ENCODE data around the gene PDE8A. TPM values are rescaled to one million over a fixed set of nuclear protein-coding genes. Genes with fewer than 3 reads are reported as not detected.
A peak's percentile ranks its signal among the peaks of the same experiment; 100 is the strongest.

Gene PDE8A
- total RNA-seq, 2 donors from 2014 or later: 63.3 to 85.3 TPM

- Histone ChIP-seq H3K27ac (peak overlapping the region; percentile 2), H3K4me1 (peaks cover 32% of the 10 kb centered on the region), H3K27me3 (no peaks in the 10 kb centered on the region), H3K4me3 (no peak overlapping the region), H3K9me3 (no peaks in the 10 kb centered on the region), H3K9ac (ENCODE audit: low read depth in 2 of 2, low read length in 2 of 2) (no peak overlapping the region), H3K36me3 (no peaks in the 10 kb centered on the region)
- intact Hi-C loops (cut with DNase I): no loop called here
- no peak for DNase-seq
- no peak for TF ChIP-seq CTCF (IDR thresholded peaks at IDR 0.05)
Observed at GRCh38 chr15:85028416-85028815, 46.8 kb downstream of the PDE8A start.

GRCh38 chr15:85029221-85029620 is 47.6 kb downstream of the PDE8A start:
- peaks cover 34% of the 10 kb centered on the region for H3K4me1 ChIP-seq
- no peaks in the 10 kb centered on the region for H3K36me3 ChIP-seq
- DNase-seq: no peak
- H3K27me3 ChIP-seq: no peaks in the 10 kb centered on the region
- no peaks in the 10 kb centered on the region for H3K9me3 ChIP-seq
- intact Hi-C loops (cut with DNase I): no loop called here
- H3K9ac ChIP-seq (ENCODE audit: low read depth in 2 of 2, low read length in 2 of 2): no peak overlapping the region
- no peak overlapping the region for H3K4me3 ChIP-seq
- no peak overlapping the region for H3K27ac ChIP-seq
- no peak for TF ChIP-seq CTCF (IDR thresholded peaks at IDR 0.05)

DNA sequence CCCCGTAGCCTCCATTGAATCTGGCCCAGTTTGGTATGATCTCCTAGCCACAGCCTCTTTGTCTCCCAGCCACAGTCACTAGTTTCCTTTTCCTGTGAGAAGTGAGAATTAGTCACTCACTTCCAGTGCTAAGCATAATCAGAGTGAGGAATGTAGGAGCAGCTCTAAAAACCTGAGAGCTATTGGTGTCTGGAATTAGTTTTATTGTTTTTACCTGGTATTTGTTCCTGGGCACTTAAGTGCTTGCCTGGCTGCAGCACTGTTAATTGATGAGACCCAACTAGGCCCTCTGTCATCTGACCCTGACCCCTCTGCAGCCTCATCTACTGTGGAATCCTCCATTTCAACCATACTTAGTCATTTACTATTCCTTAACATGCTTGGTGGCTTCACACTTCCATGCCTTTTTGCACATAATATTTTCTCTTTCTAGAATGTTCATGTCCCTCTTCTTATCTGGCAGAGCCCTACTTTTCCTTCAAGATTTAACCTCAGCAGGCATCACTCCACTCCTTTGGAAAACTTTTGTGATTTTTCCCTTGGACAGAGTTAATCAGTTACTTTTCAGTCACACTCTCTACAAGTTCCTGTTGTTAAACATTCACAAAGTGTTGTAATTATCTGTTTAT is 48.8 kb downstream of the PDE8A start:
- no peak overlapping the region for H3K4me3 ChIP-seq
- no peaks in the 10 kb centered on the region for H3K36me3 ChIP-seq
- H3K27ac ChIP-seq: peak overlapping the region; percentile 82
- DNase-seq: no peak
- no peak for TF ChIP-seq CTCF (IDR thresholded peaks at IDR 0.05)
- intact Hi-C loops (cut with DNase I): no loop called here
- H3K27me3 ChIP-seq: no peaks in the 10 kb centered on the region
- peaks cover 27% of the 10 kb centered on the region for H3K4me1 ChIP-seq
- H3K9me3 ChIP-seq: no peaks in the 10 kb centered on the region
- H3K9ac ChIP-seq (ENCODE audit: low read depth in 2 of 2, low read length in 2 of 2): peak overlapping the region; percentile 8 to 69

GRCh38 chr15:85031086-85031943 is 49.7 kb downstream of the PDE8A start:
- TF ChIP-seq CTCF (IDR thresholded peaks at IDR 0.05): no peak
- peak overlapping the region; percentile 82 for H3K27ac ChIP-seq
- H3K9me3 ChIP-seq: no peaks in the 10 kb centered on the region
- H3K9ac ChIP-seq (ENCODE audit: low read depth in 2 of 2, low read length in 2 of 2): peak overlapping the region in 1 of 2 donors; percentile 72
- no peak for DNase-seq
- intact Hi-C loops (cut with DNase I): no loop called here
- no peaks in the 10 kb centered on the region for H3K27me3 ChIP-seq
- no peak overlapping the region for H3K4me3 ChIP-seq
- no peaks in the 10 kb centered on the region for H3K36me3 ChIP-seq
- H3K4me1 ChIP-seq: peaks cover 30% of the 10 kb centered on the region

DNA sequence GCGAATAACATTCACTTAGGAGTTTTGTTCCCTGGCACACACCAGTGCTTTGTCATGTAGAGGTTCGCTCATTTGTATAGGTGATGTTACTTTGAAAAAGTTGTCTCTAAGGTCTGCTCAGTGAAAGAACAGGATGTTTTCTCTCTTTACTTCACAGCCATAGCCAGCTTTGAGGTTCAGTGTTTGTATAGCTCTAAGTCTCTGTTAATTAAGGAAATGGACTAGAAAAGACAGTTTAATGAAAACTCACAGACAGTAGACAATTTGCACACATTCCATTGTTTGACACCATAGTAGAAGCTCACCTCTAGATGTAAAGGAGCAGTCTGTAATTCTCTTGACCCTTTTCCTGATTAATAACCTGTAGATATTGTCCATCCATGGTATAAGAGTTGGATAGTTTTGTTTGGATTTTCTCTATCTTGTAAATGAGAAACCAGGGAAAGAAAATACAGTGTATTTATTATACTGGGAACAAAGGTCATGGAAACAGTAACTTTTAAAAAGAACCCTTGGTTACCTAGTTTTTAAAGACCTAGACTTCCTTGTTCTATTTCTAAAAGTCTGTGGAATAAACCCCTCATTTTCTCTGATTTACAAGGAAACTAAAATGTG is 50.4 kb downstream of the PDE8A start:
- no peak for TF ChIP-seq CTCF (IDR thresholded peaks at IDR 0.05)
- intact Hi-C loops (cut with DNase I): no loop called here
- no peak for DNase-seq
- Histone ChIP-seq H3K4me3 (no peak overlapping the region), H3K9ac (ENCODE audit: low read depth in 2 of 2, low read length in 2 of 2) (peak overlapping the region in 1 of 2 donors; percentile 72), H3K36me3 (no peaks in the 10 kb centered on the region), H3K27me3 (no peaks in the 10 kb centered on the region), H3K27ac (peak overlapping the region; percentile 82), H3K4me1 (peaks cover 31% of the 10 kb centered on the region), H3K9me3 (no peaks in the 10 kb centered on the region)
